ENCODE measurements around the gene PFDN6.

PFDN6 gene

GRCh38 chr6:33329058-33329457 lies 39.7 kb downstream of the PFDN6 start:
- no peak for DNase-seq (ENCODE audit: low read depth)
- H3K4me3 ChIP-seq (ENCODE audit: low read depth, low read length) = no peak overlapping the region
- TF ChIP-seq CTCF (IDR thresholded peaks at IDR 0.05; ENCODE audit: control insufficient read depth, extremely low read depth, insufficient read depth) = no peak

- DNase-seq (ENCODE audit: low read depth) = no peak
- no peak for TF ChIP-seq CTCF (IDR thresholded peaks at IDR 0.05; ENCODE audit: control insufficient read depth, extremely low read depth, insufficient read depth)
These were observed 41.3 kb downstream of the PFDN6 start for GRCh38 chr6:33330736-33331135.

GRCh38 chr6:33333666-33334065 lies 44.3 kb downstream of the PFDN6 start:
- no peak for TF ChIP-seq CTCF (IDR thresholded peaks at IDR 0.05; ENCODE audit: control insufficient read depth, extremely low read depth, insufficient read depth)
- no peak overlapping the region for H3K4me3 ChIP-seq (ENCODE audit: low read depth, low read length)
- DNase-seq (ENCODE audit: low read depth) = no peak

More at GRCh38 chr6:33330736-33331135, 41.3 kb downstream of the PFDN6 start:
- H3K4me3 ChIP-seq (ENCODE audit: low read depth, low read length) = no peak overlapping the region

GRCh38 chr6:33335916-33336315 lies 46.5 kb downstream of the PFDN6 start:
- TF ChIP-seq CTCF (IDR thresholded peaks at IDR 0.05; ENCODE audit: control insufficient read depth, extremely low read depth, insufficient read depth) = no peak
- DNase-seq (ENCODE audit: low read depth) = no peak
- no peak overlapping the region for H3K4me3 ChIP-seq (ENCODE audit: low read depth, low read length)

GRCh38 chr6:33336495-33336894 lies 47.1 kb downstream of the PFDN6 start:
- TF ChIP-seq CTCF (IDR thresholded peaks at IDR 0.05; ENCODE audit: control insufficient read depth, extremely low read depth, insufficient read depth) = no peak
- no peak overlapping the region for H3K4me3 ChIP-seq (ENCODE audit: low read depth, low read length)
- DNase-seq (ENCODE audit: low read depth) = no peak

- no peak overlapping the region for H3K4me3 ChIP-seq (ENCODE audit: low read depth, low read length)
- no peak for TF ChIP-seq CTCF (IDR thresholded peaks at IDR 0.05; ENCODE audit: control insufficient read depth, extremely low read depth, insufficient read depth)
- no peak for DNase-seq (ENCODE audit: low read depth)
These were observed 49.8 kb downstream of the PFDN6 start for GRCh38 chr6:33339193-33339592.
